ENCODE data around the gene PTPRN2. TPM values are rescaled to one million over a fixed set of nuclear protein-coding genes. Genes with fewer than 3 reads are reported as not detected.
"Not testable (repeated sequence)": the region's sequence is repeated elsewhere in the genome, so short reads cannot be mapped to it uniquely, and the experiment has no call there.

The PTPRN2 gene
- total and polyA plus RNA-seq, 4 experiments from 2014 or later: 1.7 to 2.6 (median 1.9) TPM

DNA sequence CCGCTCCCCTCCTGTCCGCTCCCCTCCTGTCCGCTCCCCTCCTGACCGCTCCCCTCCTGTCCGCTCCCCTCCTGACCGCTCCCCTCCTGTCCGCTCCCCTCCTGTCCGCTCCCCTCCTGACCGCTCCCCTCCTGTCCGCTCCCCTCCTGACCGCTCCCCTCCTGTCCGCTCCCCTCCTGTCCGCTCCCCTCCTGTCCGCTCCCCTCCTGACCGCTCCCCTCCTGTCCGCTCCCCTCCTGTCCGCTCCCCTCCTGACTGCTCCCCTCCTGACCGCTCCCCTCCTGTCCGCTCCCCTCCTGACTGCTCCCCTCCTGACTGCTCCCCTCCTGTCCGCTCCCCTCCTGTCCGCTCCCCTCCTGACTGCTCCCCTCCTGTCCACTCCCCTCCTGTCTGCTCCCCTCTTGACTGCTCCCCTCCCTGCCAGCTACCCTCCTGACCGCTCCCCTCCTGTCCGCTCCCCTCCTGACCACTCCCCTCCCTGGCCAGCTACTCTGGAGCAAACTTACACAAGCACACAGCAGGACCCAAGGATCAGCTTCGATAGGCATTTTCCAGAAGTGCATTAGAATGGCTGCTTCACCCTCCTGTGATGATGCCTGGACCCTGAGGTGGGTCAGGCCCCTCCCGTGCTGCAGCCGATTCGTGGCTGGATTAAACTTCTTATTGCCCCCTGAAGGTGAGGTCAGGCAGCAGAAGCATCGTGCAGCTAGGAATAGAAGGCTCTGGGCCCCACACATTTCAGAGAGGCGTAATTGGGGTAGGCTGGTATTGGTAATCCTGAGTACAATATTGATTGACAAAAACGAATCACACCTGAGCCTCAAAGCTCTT lies 235.5 kb downstream of the PTPRN2 start:
- POLR2A ChIA-PET (ENCODE audit: partially characterized antibody); H3K27me3 ChIP-seq (ENCODE audit: insufficient read depth, low read length); DNase-seq; H3K9me3 ChIP-seq (ENCODE audit: control insufficient read depth in 1 of 2, low read length in 2 of 2); H3K36me3 Mint-ChIP-seq; H3K4me3 ChIP-seq (ENCODE audit: low read length in 2 of 2); H3K27me3 Mint-ChIP-seq; H3K4me3 Mint-ChIP-seq; H3K4me1 Mint-ChIP-seq; H3K36me3 ChIP-seq (ENCODE audit: insufficient read depth, low read length); CTCF ChIA-PET (ENCODE audit: partially characterized antibody); intact Hi-C loops (cut with micrococcal nuclease); H3K27ac ChIP-seq (ENCODE audit: low read depth, low read length); H3K4me1 ChIP-seq (ENCODE audit: insufficient read depth, low read length); H3K27ac Mint-ChIP-seq: not testable (repeated sequence)
- H3K9me3 Mint-ChIP-seq: peaks cover 0 to 27% (median 17%) of the 10 kb centered on the region in 8 donors

DNA sequence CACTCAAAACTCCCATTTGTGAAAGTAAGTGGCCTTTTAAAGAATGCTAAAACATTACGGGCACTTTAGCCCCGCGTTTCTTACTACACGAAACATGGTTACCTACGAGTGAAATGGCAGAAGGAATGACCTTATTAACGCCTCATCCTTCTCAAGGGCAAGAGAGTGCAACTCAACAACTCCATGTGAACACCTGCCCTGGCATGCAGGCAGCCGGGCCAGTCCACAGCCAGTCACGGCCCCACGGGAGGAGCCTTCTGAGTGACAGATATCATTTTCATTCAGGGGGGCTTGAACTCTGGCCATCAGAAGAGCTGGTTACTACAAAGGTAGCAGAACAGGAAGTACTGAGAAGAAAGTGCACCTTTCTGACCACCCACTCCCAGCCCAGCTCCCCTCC lies 236.1 kb downstream of the PTPRN2 start:
- no peaks in the 10 kb centered on the region for H3K36me3 ChIP-seq (ENCODE audit: insufficient read depth, low read length)
- Mint-ChIP-seq H3K9me3 (peaks cover 0 to 27% (median 17%) of the 10 kb centered on the region in 8 donors), H3K27ac (no peak overlapping the region), H3K27me3 (peaks cover 4 to 7% of the 10 kb centered on the region in 2 donors), H3K4me3 (no peak overlapping the region), H3K4me1 (no peaks in the 10 kb centered on the region), H3K36me3 (no peaks in the 10 kb centered on the region)
- POLR2A ChIA-PET (ENCODE audit: partially characterized antibody): no interaction called here
- no peaks in the 10 kb centered on the region for H3K4me1 ChIP-seq (ENCODE audit: insufficient read depth, low read length)
- no peak overlapping the region for H3K27ac ChIP-seq (ENCODE audit: low read depth, low read length)
- CTCF ChIA-PET (ENCODE audit: partially characterized antibody): no interaction called here
- H3K27me3 ChIP-seq (ENCODE audit: insufficient read depth, low read length): no peaks in the 10 kb centered on the region
- intact Hi-C loops (cut with micrococcal nuclease): no loop called here
- no peak for DNase-seq
- no peak overlapping the region for H3K4me3 ChIP-seq (ENCODE audit: low read length in 2 of 2)
- no peaks in the 10 kb centered on the region for H3K9me3 ChIP-seq (ENCODE audit: control insufficient read depth in 1 of 2, low read length in 2 of 2)

DNA sequence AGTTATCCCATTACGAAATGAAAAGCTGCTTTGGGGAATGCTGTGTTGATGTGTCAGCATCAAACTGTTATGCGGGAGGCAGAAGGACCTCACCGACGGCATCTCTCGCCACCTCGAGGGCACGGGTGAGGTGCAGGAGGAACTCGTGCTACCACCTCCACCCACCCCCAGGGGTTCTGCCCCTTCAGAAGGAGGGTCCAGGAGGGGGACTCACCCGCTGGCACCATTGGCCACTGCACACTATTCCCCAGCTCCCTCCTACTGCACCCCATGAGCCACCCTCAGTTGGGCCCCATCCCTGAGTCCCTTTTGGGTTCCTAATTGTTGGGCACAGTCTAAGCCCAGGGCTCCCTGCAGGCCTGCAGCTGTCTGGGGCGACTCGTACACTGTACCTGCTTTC lies 236.6 kb downstream of the PTPRN2 start:
- Mint-ChIP-seq H3K4me1 (no peaks in the 10 kb centered on the region), H3K9me3 (peaks cover 0 to 23% (median 15%) of the 10 kb centered on the region in 8 donors), H3K27me3 (peaks cover under 1 to 3% of the 10 kb centered on the region in 2 donors), H3K36me3 (no peaks in the 10 kb centered on the region), H3K4me3 (no peak overlapping the region), H3K27ac (no peak overlapping the region)
- Histone ChIP-seq H3K9me3 (ENCODE audit: control insufficient read depth in 1 of 2, low read length in 2 of 2) (no peaks in the 10 kb centered on the region), H3K36me3 (ENCODE audit: insufficient read depth, low read length) (no peaks in the 10 kb centered on the region), H3K4me1 (ENCODE audit: insufficient read depth, low read length) (no peaks in the 10 kb centered on the region), H3K4me3 (ENCODE audit: low read length in 2 of 2) (no peak overlapping the region), H3K27ac (ENCODE audit: low read depth, low read length) (no peak overlapping the region), H3K27me3 (ENCODE audit: insufficient read depth, low read length) (no peaks in the 10 kb centered on the region)
- POLR2A ChIA-PET (ENCODE audit: partially characterized antibody): no interaction called here
- intact Hi-C loops (cut with micrococcal nuclease): no loop called here
- CTCF ChIA-PET (ENCODE audit: partially characterized antibody): no interaction called here
- DNase-seq: no peak

DNA sequence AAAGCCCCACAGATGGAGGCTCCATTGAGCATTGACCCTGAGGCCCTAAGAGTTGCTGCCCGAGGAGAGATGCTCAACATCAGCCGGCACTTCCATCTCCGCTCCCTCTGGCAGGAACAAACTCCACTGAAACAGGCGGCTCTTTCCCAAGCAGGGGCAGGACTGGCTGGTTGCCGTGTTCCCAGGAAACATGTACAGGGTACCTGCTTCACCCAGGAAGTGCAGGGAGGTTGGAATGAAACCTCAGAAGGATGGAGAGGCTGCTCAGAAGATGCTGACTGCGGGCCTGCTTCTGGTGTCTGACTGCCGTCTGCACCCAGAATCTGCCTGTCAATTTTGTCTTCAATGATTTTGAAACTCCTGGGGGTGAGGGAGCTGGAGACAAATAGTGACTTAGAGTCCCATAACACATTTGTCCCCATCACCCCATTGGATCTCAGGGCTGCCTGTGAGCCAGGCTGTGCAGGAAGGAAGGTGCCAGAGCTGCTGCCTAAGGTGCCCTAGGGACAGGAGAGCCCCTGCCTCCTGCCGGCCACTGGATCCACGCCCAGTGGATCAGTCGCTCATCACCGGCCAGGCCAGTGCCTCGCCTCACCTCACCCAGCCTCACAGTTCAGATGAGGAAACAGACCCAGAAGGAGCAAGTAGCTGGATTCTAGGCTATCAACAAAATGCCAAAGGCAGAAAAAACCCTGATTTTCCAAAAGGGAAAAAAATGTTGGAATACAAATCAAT lies 237.3 kb downstream of the PTPRN2 start:
- Mint-ChIP-seq H3K4me1 (no peaks in the 10 kb centered on the region), H3K36me3 (no peaks in the 10 kb centered on the region), H3K27me3 (peaks cover 0 to 2% of the 10 kb centered on the region in 2 donors), H3K4me3 (no peak overlapping the region), H3K9me3 (peaks cover 0 to 19% (median 14%) of the 10 kb centered on the region in 8 donors), H3K27ac (no peak overlapping the region)
- no peaks in the 10 kb centered on the region for H3K9me3 ChIP-seq (ENCODE audit: control insufficient read depth in 1 of 2, low read length in 2 of 2)
- no peak overlapping the region for H3K27ac ChIP-seq (ENCODE audit: low read depth, low read length)
- CTCF ChIA-PET (ENCODE audit: partially characterized antibody): no interaction called here
- H3K4me1 ChIP-seq (ENCODE audit: insufficient read depth, low read length): no peaks in the 10 kb centered on the region
- DNase-seq: no peak
- no peaks in the 10 kb centered on the region for H3K27me3 ChIP-seq (ENCODE audit: insufficient read depth, low read length)
- H3K4me3 ChIP-seq (ENCODE audit: low read length in 2 of 2): no peak overlapping the region
- intact Hi-C loops (cut with micrococcal nuclease): no loop called here
- POLR2A ChIA-PET (ENCODE audit: partially characterized antibody): no interaction called here
- H3K36me3 ChIP-seq (ENCODE audit: insufficient read depth, low read length): no peaks in the 10 kb centered on the region

DNA sequence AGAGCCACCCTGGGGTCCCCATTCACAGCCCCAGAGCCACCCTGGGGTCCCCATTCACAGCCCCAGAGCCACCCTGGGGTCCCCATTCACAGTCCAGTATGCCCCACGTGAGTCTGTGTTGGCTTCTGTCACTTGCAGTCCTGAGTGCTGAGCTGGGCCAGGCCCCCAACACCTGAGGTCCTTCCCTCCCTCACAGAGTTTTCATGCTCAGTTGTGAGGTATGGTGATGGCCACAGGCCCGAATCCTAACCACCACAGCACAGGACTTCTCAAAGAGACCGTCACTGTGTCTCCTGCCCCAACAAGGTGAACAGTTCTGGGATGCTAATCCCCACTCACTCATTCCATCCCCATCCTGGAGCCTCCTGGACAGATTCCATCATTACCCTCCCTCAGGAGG lies 239.2 kb downstream of the PTPRN2 start:
- CTCF ChIA-PET (ENCODE audit: partially characterized antibody): no interaction called here
- peaks cover 0 to 2% of the 10 kb centered on the region in 2 donors for H3K27me3 Mint-ChIP-seq
- Histone ChIP-seq H3K4me1 (ENCODE audit: insufficient read depth, low read length) (no peaks in the 10 kb centered on the region), H3K27me3 (ENCODE audit: insufficient read depth, low read length) (no peaks in the 10 kb centered on the region), H3K4me3 (ENCODE audit: low read length in 2 of 2) (no peak overlapping the region), H3K27ac (ENCODE audit: low read depth, low read length) (no peak overlapping the region), H3K9me3 (ENCODE audit: control insufficient read depth in 1 of 2, low read length in 2 of 2) (no peaks in the 10 kb centered on the region), H3K36me3 (ENCODE audit: insufficient read depth, low read length) (no peaks in the 10 kb centered on the region)
- intact Hi-C loops (cut with micrococcal nuclease): no loop called here
- POLR2A ChIA-PET (ENCODE audit: partially characterized antibody): no interaction called here
- no peak for DNase-seq
- H3K4me3 Mint-ChIP-seq: no peak overlapping the region
- no peak overlapping the region for H3K27ac Mint-ChIP-seq
- H3K9me3 Mint-ChIP-seq: peaks cover 0 to 3% (median 0%) of the 10 kb centered on the region in 8 donors
- H3K4me1 Mint-ChIP-seq: no peaks in the 10 kb centered on the region
- no peaks in the 10 kb centered on the region for H3K36me3 Mint-ChIP-seq

DNA sequence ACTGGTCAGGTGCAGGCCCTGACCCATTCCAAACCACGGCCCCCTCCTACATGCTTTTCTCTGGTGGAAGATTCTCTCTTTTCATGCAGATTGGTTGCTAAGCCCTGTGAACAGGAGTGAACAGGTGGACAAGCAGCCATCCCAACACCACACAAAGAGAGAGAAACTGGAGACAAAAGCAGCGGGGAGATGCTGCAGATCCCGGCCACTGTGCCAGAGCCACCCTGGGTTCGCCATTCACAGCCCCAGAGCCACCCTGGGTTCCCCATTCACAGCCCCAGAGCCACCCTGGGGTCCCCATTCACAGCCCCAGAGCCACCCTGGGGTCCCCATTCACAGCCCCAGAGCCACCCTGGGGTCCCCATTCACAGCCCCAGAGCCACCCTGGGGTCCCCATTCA lies 239.6 kb downstream of the PTPRN2 start:
- H3K36me3 Mint-ChIP-seq; CTCF ChIA-PET (ENCODE audit: partially characterized antibody); H3K9me3 Mint-ChIP-seq; intact Hi-C loops (cut with micrococcal nuclease); H3K27me3 ChIP-seq (ENCODE audit: insufficient read depth, low read length); H3K36me3 ChIP-seq (ENCODE audit: insufficient read depth, low read length); H3K4me3 ChIP-seq (ENCODE audit: low read length in 2 of 2); H3K27ac ChIP-seq (ENCODE audit: low read depth, low read length); H3K9me3 ChIP-seq (ENCODE audit: control insufficient read depth in 1 of 2, low read length in 2 of 2); POLR2A ChIA-PET (ENCODE audit: partially characterized antibody); H3K27ac Mint-ChIP-seq; DNase-seq; H3K4me3 Mint-ChIP-seq; H3K4me1 ChIP-seq (ENCODE audit: insufficient read depth, low read length); H3K27me3 Mint-ChIP-seq; H3K4me1 Mint-ChIP-seq: not testable (repeated sequence)

DNA sequence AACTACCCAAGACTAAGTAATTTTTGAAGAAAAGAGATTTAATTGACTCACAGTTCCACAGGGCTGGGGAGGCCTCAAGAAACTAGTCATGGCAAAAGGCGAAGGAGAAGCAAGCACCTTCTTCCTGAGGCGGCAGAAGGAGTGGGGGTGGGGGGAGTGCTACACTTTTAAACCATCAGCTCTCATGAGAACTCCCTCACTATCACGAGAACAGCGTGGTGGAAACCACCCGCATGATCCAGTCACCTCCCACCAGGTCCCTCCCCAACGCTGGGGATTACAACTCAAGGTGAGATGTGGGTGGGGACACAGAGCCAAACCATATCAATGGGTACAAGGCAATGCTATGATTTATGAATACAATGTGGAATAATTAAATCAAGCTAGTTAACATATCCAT lies 241.9 kb downstream of the PTPRN2 start:
- H3K27ac Mint-ChIP-seq: no peak overlapping the region
- no peaks in the 10 kb centered on the region for H3K36me3 Mint-ChIP-seq
- H3K27me3 ChIP-seq (ENCODE audit: insufficient read depth, low read length): no peaks in the 10 kb centered on the region

More for the DNA sequence above, 241.9 kb downstream of the PTPRN2 start:
- CTCF ChIA-PET (ENCODE audit: partially characterized antibody): no interaction called here
- no peaks in the 10 kb centered on the region for H3K4me1 ChIP-seq (ENCODE audit: insufficient read depth, low read length)
- peaks cover 0 to 10% (median under 1%) of the 10 kb centered on the region in 8 donors for H3K9me3 Mint-ChIP-seq
- no peak for DNase-seq
- H3K27me3 Mint-ChIP-seq: no peaks in the 10 kb centered on the region
- H3K36me3 ChIP-seq (ENCODE audit: insufficient read depth, low read length): no peaks in the 10 kb centered on the region
- POLR2A ChIA-PET (ENCODE audit: partially characterized antibody): no interaction called here
- H3K4me3 Mint-ChIP-seq: no peak overlapping the region
- intact Hi-C loops (cut with micrococcal nuclease): no loop called here
- H3K4me3 ChIP-seq (ENCODE audit: low read length in 2 of 2): no peak overlapping the region
- H3K4me1 Mint-ChIP-seq: no peaks in the 10 kb centered on the region
- peaks cover 0 to 4% of the 10 kb centered on the region in 2 donors for H3K9me3 ChIP-seq (ENCODE audit: control insufficient read depth in 1 of 2, low read length in 2 of 2)
- H3K27ac ChIP-seq (ENCODE audit: low read depth, low read length): no peak overlapping the region

Data from CD4-positive, alpha-beta memory T cell (primary cell).